BLaER1 treated with 17β-estradiol and CSF1 and Interleukin-3, amounts not matched to agents 10 nM and 100 nM (cell line): ENCODE data around the gene TGFBR3L.
"Not testable (repeated sequence)": the region's sequence is repeated elsewhere in the genome, so short reads cannot be mapped to it uniquely, and the experiment has no call there.

Experiments used
- H3K27ac ChIP-seq, 11 experiments: shearing (Covaris generic); formaldehyde crosslinking; 2 replicates each; pipeline ENCODE4 v1.8.1; 2022
- H3K27me3 ChIP-seq, 11 experiments: shearing (Covaris generic); formaldehyde crosslinking; 2 replicates each; pipeline ENCODE4 v1.8.1; 2022
- H3K36me3 ChIP-seq, 11 experiments: shearing (Covaris generic); formaldehyde crosslinking; 2 replicates each; pipeline ENCODE4 v1.8.1; 2022
- H3K4me1 ChIP-seq, 10 experiments: shearing (Covaris generic); formaldehyde crosslinking; 2 replicates each; pipeline ENCODE4 v1.8.1; 2022
- H3K4me2 ChIP-seq, 11 experiments: shearing (Covaris generic); formaldehyde crosslinking; 2 replicates each; pipeline ENCODE4 v1.8.1; 2022
- H3K4me3 ChIP-seq, 10 experiments: shearing (Covaris generic); formaldehyde crosslinking; 2 replicates each; pipeline ENCODE4 v1.8.1; 2022
- H3K9ac ChIP-seq, 11 experiments: shearing (Covaris generic); formaldehyde crosslinking; 2 replicates each; pipeline ENCODE4 v1.8.1; 2022
- H3K9me3 ChIP-seq, 11 experiments: shearing (Covaris generic); formaldehyde crosslinking; replicated peaks in 1 of 11; 2 replicates each; pipeline ENCODE4 v1.8.1; 2022
- H4K20me1 ChIP-seq, 11 experiments: shearing (Covaris generic); formaldehyde crosslinking; 2 replicates each; pipeline ENCODE4 v1.8.1; 2022
- Cebpa-rat ChIP-seq, 11 experiments: shearing (Covaris generic); IDR thresholded peaks; 2 replicates each; pipeline ENCODE4 v1.8.1; 2022

The TGFBR3L gene

DNA sequence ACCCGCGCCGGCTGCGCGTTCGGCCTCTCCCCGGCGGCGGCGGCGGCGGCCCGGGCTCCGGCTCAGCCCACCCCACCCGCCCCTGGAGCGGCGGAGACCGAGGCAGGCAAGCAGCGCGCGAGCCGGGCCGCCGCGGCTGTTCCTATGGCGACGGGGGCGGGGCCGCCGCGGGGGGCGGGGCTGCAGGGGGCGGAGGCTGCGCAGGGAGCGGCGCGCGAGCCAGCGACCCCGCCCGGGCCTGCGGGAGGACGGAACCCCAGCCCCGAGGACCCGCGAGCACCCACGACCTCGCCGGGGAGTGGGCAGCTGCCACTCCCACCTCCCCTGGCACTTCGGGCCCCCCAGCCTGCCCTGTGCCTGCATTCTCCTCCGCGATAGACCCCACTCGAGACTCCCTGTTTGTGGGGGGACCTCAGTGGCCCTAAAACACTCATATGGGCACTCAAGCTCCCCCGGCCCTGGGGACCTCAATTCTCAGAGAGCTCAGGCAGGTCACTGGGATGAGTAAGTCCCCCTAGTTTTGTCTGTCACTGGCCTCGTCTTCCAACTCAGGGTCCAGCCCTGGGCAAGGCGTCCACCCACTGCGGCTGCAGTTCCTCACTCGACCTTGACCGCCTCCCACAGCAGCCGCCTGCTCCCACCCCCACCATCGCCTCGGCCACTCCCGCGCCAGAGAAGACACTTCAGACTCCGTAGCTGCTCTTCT, 11.5 kb downstream of the TGFBR3L start, which contains the start of gene CTXN1:
Gene CTXN1 (minus strand): TSS at position 115 of the 706 bp plus-strand sequence. CDS start 597 bp downstream, outside the sequence.
- Histone ChIP-seq H3K9ac (peak within 1 kb of the TSS; percentile 28 to 78 (median 62); a peak in 19 of 22 replicates), H3K27ac (peak within 1 kb of the TSS in 6 of 11 experiments; percentile 39 to 67 (median 52); a peak in 9 of 22 replicates), H3K4me2 (peak within 1 kb of the TSS; percentile 91 to 98 (median 94)), H4K20me1 (peaks cover 0 to 88% (median 82%) of the 10 kb centered on the region in 11 experiments; a peak in 21 of 22 replicates), H3K36me3 (peaks cover 21 to 54% (median 40%) of the 10 kb centered on the region in 11 experiments), H3K27me3 (peaks cover 0 to 12% (median 0%) of the 10 kb centered on the region in 11 experiments; a peak in 4 of 22 replicates), H3K4me1 (peaks cover 46 to 69% (median 61%) of the 10 kb centered on the region in 10 experiments), H3K4me3 (peak within 1 kb of the TSS; percentile 54 to 68 (median 59)), H3K9me3 (no peaks in the 10 kb centered on the region)
- TF ChIP-seq Cebpa-rat (IDR thresholded peaks at IDR 0.05) = no peak

DNA sequence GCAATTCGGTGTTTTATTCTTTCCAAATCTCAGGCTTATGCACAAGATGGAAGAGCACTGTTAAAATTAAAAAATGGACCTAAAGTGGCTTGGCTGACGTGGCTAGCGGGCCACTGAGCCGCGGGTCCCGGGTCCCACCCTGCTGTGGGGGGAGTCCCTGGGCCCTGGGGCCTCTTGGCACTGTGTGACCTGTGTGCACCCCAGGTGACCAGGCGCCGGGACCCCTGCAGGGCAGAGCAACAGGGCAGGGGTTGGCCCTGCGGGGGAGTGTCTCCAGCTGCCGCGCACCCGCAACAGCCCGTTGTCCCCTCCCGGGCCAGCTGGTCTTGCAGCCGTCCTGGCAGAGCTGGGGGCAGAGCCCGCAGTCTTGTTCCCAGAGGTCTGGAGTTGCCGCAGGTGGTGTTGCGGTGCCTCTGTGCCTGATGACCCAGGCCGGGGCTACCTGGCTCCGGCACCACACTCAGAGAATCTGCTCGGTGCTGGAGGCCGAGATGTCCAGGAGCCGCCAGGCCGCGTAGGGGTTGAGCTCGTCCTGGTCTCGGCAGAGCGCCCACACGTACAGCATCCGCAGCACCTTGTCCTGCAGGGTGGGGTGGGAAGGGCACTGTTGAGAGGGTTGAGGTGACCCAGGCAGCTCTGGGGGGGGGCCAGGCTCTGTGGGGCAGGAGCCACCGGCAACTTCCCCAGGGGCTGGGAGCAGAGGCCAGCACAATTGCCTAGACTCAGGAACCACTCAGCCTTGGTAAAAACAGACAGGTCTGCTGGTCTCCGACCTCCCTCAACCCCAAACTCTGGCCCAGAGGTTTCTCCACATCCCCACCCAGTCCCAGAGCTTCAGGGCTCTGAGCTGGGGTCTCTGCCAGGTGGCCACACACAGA, 12.3 kb downstream of the TGFBR3L start:
- TF ChIP-seq Cebpa-rat (IDR thresholded peaks at IDR 0.05) = no peak
- Histone ChIP-seq H3K9me3 (no peaks in the 10 kb centered on the region), H3K27ac (no peak overlapping the region), H3K4me1 (peaks cover 42 to 69% (median 61%) of the 10 kb centered on the region in 10 experiments), H3K27me3 (peaks cover 0 to 12% (median 0%) of the 10 kb centered on the region in 11 experiments; a peak in 4 of 22 replicates), H3K4me2 (peak overlapping the region in 7 of 11 experiments; percentile 77 to 96 (median 88); a peak in 8 of 22 replicates), H3K4me3 (no peak overlapping the region), H3K9ac (peak overlapping the region in 2 of 11 experiments; percentile 47 to 56; a peak in 1 of 22 replicates), H3K36me3 (peaks cover 26 to 58% (median 48%) of the 10 kb centered on the region in 11 experiments), H4K20me1 (peaks cover 0 to 88% (median 82%) of the 10 kb centered on the region in 11 experiments; a peak in 21 of 22 replicates)

DNA sequence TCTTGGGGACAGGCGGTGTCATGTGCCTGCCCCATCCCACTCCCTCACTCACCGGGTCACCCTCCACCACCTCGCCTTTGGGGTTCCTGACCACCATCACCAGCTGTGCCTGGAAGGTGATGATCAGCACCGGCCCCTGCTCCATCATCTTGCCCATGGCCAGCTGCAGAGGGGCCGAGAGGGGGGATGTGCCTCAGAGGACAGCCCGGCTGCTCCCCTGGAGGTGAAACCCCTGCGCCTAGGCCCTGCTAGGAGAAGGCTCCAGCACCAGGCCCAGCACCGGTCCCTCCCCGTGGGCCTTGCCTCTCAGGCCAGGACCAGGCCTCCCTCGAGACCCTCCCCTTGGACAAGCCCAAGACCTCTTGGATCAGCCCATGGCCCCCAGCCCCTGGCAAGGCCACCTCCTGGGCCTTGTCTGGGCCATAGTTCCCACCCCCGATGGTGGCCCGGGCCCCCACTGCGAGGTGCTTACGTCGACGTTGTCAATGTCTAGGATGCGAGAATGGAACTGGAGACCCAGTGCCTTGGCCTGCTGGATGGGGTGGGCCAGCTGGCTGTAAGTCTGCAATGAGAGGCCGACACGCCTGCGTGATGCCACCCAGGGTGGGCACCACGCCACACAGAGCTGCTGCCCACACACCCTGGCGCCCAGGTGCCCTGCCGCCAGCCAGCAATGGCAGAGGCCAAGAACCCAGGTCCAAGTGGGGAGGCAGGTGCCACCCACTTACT, 13.1 kb downstream of the TGFBR3L start:
- Histone ChIP-seq H3K4me2 (no peak overlapping the region), H3K9me3 (no peaks in the 10 kb centered on the region), H4K20me1 (peaks cover 0 to 88% (median 82%) of the 10 kb centered on the region in 11 experiments; a peak in 21 of 22 replicates), H3K27me3 (peaks cover 0 to 12% (median 0%) of the 10 kb centered on the region in 11 experiments; a peak in 4 of 22 replicates), H3K4me3 (no peak overlapping the region), H3K27ac (no peak overlapping the region), H3K36me3 (peaks cover 26 to 58% (median 48%) of the 10 kb centered on the region in 11 experiments), H3K4me1 (peaks cover 34 to 67% (median 59%) of the 10 kb centered on the region in 10 experiments), H3K9ac (peak overlapping the region in 1 of 11 experiments; percentile 17; a peak in 1 of 22 replicates)
- TF ChIP-seq Cebpa-rat (IDR thresholded peaks at IDR 0.05) = no peak

DNA sequence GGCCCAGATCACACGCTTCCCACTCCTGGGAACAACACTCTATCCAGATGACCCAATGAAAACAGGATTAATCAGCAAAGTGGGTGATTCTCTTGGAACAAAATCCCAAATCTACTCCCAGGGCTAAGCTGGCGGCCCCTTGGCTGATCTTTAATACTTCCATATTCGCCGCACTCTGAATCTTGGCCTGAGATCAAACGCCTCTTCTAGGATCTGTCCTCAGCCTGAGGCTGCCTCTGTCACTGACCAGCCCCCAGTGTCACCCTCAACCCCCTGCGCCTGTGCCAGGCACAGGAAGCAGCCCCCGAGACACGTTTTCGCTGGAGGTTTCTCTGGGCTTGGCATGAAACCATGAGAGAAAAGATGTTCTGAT, 13.7 kb downstream of the TGFBR3L start:
- Histone ChIP-seq H3K4me2 (no peak overlapping the region), H3K36me3 (peaks cover 30 to 58% (median 48%) of the 10 kb centered on the region in 11 experiments), H3K27me3 (peaks cover 0 to 12% (median 0%) of the 10 kb centered on the region in 11 experiments; a peak in 4 of 22 replicates), H3K4me1 (peaks cover 28 to 64% (median 57%) of the 10 kb centered on the region in 10 experiments), H3K4me3 (no peak overlapping the region), H3K27ac (no peak overlapping the region), H4K20me1 (peaks cover 0 to 88% (median 82%) of the 10 kb centered on the region in 11 experiments; a peak in 21 of 22 replicates), H3K9me3 (no peaks in the 10 kb centered on the region), H3K9ac (peak overlapping the region in 1 of 11 experiments; percentile 17; a peak in 2 of 22 replicates)
- no peak for TF ChIP-seq Cebpa-rat (IDR thresholded peaks at IDR 0.05)

DNA sequence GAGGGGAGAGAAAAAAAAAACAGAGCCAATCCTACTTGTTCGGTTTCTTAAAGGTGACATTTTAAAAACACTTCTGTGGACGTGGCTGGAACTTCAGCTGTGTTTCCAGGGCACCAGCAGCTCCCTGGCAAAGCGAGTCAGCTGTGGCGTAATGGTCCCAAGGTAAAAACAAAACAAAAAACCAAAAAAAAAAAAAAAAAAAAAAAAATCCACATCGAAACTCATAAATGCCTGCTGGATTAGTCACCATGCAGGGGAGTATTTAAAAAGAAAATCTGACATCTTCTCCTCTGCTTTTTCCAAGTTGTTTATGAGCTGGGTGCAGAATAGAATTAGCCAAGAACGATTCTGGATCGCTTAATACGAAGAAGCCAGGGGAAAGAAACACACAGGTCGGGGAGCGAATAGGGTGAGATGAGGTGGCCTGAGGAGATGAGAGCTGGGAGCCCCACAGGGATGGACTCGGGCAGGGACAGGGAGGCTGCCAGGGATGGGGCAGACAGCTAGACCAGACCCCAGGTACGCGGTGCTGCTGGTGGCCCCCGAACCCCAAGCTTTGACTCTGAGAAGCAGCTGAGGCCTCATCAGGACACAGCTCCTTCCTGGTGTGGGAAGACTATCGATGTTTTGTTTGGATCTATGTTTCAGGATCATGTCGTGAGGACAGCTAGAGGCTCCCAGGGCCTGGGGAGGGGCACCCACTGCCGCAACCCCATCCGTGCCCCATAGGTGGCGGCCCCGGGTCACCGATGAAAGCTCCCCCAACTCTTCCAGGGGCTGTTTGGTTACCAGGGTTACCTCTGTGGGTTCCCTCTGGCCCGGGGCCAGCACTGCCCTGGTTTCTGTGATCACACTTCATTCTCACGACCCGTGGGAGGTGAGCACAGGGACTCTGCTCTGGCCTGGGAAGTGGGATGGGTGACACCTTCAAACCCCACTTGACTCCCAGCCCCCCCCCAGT, 14.4 kb downstream of the TGFBR3L start:
- peaks cover 0 to 88% (median 82%) of the 10 kb centered on the region in 11 experiments; a peak in 20 of 22 replicates for H4K20me1 ChIP-seq
- H3K4me2 ChIP-seq = peak overlapping the region in 7 of 11 experiments; percentile 18 to 59 (median 41); a peak in 7 of 22 replicates
- peaks cover 21 to 57% (median 50%) of the 10 kb centered on the region in 10 experiments for H3K4me1 ChIP-seq
- no peaks in the 10 kb centered on the region for H3K9me3 ChIP-seq
- peak overlapping the region in 2 of 11 experiments; percentile 17 to 28; a peak in 3 of 22 replicates for H3K9ac ChIP-seq
- peaks cover 37 to 65% (median 53%) of the 10 kb centered on the region in 11 experiments for H3K36me3 ChIP-seq
- H3K27ac ChIP-seq = peak overlapping the region in 4 of 11 experiments; percentile 1 to 27 (median 18); a peak in 1 of 22 replicates
- H3K27me3 ChIP-seq = peaks cover 0 to 12% (median 0%) of the 10 kb centered on the region in 11 experiments; a peak in 4 of 22 replicates
- no peak overlapping the region for H3K4me3 ChIP-seq
- TF ChIP-seq Cebpa-rat (IDR thresholded peaks at IDR 0.05) = no peak

DNA sequence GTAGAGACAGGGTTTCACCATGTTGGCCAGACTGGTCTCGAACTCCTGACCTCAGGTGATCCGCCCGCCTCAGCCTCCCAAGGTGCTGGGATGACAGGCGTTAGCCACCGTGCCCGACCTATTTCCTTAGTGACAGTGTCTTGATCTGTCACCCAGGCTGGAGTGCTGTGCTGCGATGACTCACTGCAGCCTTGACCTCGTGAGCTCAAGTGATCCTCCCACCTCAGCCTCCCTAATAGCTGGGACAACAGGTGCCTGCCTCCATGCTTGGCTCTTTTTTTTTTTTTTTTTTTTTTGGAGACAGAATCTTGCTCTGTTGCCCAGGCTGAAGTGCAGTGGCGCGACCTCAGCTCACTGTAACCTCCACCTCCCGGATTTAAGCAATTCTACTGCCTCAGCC, 15.4 kb downstream of the TGFBR3L start:
- Histone ChIP-seq H3K4me2 (peak overlapping the region in 7 of 11 experiments; percentile 18 to 59 (median 41); a peak in 10 of 22 replicates), H3K4me1 (peaks cover 14 to 49% (median 41%) of the 10 kb centered on the region in 10 experiments; a peak in 19 of 20 replicates), H4K20me1 (peaks cover 0 to 90% (median 80%) of the 10 kb centered on the region in 11 experiments; a peak in 20 of 22 replicates), H3K36me3 (peaks cover 47 to 75% (median 63%) of the 10 kb centered on the region in 11 experiments)
- not testable (repeated sequence) for H3K27me3 ChIP-seq, H3K27ac ChIP-seq, H3K9ac ChIP-seq, H3K4me3 ChIP-seq, H3K9me3 ChIP-seq

DNA sequence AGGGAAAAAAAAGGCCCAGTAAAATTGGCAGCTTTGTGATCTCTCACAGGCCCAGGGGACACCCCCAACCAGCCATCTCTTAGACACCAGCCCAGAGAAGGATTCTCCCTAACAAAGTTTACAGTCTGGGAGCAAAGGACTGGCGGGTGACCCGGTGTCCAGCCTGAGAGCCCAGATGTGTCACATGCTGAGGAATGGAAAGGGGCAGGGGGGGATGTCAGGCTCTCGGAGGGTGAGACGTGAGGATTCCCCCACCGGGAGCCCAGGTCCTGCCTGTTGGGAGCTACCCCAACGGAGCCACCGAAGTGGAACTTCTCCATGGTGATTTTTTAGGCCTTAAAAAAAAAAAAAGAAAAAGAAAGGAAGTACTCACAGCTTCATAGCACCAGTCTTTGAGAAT, 16.1 kb downstream of the TGFBR3L start:
- Histone ChIP-seq H3K9me3 (no peaks in the 10 kb centered on the region), H3K9ac (peak overlapping the region in 8 of 11 experiments; percentile 4 to 54 (median 40); a peak in 9 of 22 replicates), H4K20me1 (peaks cover 0 to 97% (median 85%) of the 10 kb centered on the region in 11 experiments; a peak in 20 of 22 replicates), H3K4me3 (no peak overlapping the region), H3K4me2 (peak overlapping the region in 8 of 11 experiments; percentile 18 to 59 (median 42); a peak in 13 of 22 replicates), H3K27me3 (no peaks in the 10 kb centered on the region), H3K36me3 (peaks cover 54 to 82% (median 70%) of the 10 kb centered on the region in 11 experiments), H3K4me1 (peaks cover 14 to 42% (median 36%) of the 10 kb centered on the region in 10 experiments; a peak in 19 of 20 replicates), H3K27ac (peak overlapping the region in 3 of 11 experiments; percentile 4 to 35 (median 12); a peak in 1 of 22 replicates)
- TF ChIP-seq Cebpa-rat (IDR thresholded peaks at IDR 0.05) = no peak
